ES-I3 (cell line): ENCODE data around the gene THRAP3.

Experiments
- H3K36me3 ChIP-seq: 2 replicates; pipeline ENCODE4 v1.6.1; 2013; ENCODE audit warnings: mild to moderate bottlenecking, low read length, control low read depth, moderate library complexity; ENCODE audit not compliant: insufficient read depth
- H3K4me1 ChIP-seq: 2 replicates; pipeline ENCODE4 v1.6.1; 2013; ENCODE audit warnings: mild to moderate bottlenecking, control low read depth, low read length; ENCODE audit not compliant: insufficient read depth
- H3K9ac ChIP-seq: 2 replicates; pipeline ENCODE4 v1.6.1; 2013; ENCODE audit warnings: low read depth, mild to moderate bottlenecking, low read length, moderate library complexity
- H3K9me3 ChIP-seq: 2 replicates; pipeline ENCODE4 v1.6.1; 2013; ENCODE audit warnings: mild to moderate bottlenecking, low read length, moderate library complexity; ENCODE audit not compliant: control insufficient read depth, insufficient read depth

The THRAP3 gene

DNA sequence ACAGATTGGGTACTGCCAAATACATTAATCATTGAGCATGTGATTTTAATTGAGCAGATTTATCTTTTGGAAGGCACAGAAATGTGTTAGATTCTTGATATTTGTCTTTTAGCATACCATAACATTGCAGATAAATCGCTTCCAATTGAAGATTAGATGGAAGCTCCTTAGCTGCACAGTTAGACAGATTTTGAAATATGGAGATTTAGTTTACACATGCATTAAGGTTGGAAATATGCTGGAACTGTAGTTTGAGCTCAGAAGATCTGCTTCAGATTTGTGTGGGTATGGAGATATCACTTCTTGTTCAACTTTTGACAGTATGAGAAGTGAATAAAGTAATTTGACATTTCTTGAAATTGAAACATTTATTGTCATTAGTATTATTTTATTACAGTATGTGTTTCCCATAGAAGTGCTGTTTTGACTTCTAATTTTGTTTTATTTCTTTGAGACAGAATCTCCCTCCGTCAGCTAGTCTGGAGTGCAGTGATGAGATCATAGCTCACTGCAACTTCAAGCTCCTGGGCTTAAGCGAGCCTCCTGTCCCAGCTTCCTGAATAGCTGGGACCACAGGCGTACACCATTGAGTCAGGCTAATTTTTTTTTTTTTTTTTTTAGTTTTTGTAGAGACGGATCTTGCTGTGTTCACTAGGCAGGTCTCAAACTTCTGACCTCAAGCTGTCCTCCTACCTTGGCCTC is 29.1 kb downstream of the THRAP3 start:
- Histone ChIP-seq H3K36me3 (peaks cover 4% of the 10 kb centered on the region), H3K9ac (no peak overlapping the region), H3K9me3 (no peaks in the 10 kb centered on the region), H3K4me1 (no peaks in the 10 kb centered on the region; the same call in 1 of the 2 replicates)

DNA sequence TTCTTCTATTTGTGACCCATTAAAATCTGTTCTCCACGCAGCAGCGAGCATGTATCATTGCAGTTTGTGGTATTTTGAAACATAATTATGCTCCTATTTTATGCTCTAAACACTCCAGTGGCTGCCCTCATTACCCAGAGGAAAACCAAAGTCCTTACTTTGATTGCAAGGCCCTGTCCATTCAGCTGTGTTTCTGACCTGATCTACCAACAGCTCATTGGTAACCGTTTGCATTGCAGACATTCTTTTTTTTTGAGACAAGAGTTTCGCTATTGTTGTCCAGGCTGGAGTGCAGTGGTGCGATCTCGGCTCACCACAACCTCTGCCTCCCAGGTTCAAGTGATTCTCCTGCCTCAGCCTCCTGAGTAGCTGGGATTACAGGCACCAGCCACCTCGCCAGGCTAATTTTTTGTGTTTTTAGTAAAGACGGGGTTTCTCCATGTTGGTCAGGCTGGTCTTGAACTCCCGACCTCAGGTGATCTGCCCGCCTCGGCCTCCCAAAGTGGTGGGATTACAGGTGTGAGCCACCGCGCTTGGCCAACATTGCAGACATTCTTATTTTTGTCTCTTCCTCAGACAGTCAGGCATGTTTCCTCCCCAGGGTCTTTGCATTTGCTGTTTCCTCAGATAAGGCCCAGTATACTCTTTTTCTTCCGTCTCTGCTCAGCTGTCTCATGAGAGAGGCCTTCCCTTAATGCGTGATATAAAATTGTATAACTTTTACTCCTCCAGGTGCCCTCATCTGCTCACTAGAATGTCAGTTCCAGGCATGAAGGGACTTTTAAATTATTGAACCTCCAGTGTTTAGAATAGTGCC is 32.5 kb downstream of the THRAP3 start:
- H3K9me3 ChIP-seq: no peaks in the 10 kb centered on the region
- H3K4me1 ChIP-seq: no peaks in the 10 kb centered on the region; the same call in 1 of the 2 replicates
- peaks cover 12% of the 10 kb centered on the region for H3K36me3 ChIP-seq
- H3K9ac ChIP-seq: no peak overlapping the region

DNA sequence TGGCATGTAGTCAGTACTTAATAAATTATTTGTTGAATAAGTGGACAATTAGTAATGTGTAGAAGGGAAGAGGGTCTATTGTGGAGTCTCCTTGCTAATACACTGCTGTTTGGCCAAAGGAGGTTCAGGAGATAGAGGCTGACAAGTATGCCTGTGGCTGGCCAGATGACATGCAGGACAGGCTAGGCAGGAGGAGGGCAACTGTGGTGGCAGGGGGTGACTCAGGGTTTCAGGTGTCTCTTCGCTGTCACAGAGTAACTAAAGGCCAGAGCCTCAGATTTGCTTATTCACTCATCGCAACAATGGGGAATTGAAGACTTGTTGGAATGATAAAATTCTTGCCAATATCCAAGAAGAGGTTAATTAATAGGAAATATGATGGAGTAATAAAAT is 33.1 kb downstream of the THRAP3 start:
- Histone ChIP-seq H3K9ac (no peak overlapping the region), H3K36me3 (peaks cover 12% of the 10 kb centered on the region), H3K9me3 (no peaks in the 10 kb centered on the region), H3K4me1 (no peaks in the 10 kb centered on the region; the same call in 1 of the 2 replicates)

DNA sequence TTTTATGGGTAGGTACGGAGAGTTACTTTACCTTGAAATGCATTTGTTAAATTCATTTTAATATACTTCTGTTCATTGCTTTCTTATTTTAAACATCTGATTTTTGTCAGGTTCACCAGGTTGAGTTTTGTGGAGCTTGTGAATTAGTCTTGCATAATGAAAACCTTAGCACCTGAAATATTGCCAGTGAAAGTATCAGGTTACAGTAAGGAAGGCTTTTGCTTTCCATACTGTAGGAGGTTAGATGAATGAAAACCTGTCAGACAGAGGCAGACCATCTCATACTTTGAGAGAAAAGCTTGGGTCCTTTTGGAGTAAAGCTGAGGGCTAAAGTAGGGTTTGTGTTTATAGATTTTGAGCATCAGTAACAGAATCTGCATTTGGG is 34.7 kb downstream of the THRAP3 start:
- no peaks in the 10 kb centered on the region for H3K9me3 ChIP-seq
- peaks cover 7% of the 10 kb centered on the region; the same call in 1 of the 2 replicates for H3K36me3 ChIP-seq
- H3K9ac ChIP-seq: no peak overlapping the region
- H3K4me1 ChIP-seq: no peaks in the 10 kb centered on the region

DNA sequence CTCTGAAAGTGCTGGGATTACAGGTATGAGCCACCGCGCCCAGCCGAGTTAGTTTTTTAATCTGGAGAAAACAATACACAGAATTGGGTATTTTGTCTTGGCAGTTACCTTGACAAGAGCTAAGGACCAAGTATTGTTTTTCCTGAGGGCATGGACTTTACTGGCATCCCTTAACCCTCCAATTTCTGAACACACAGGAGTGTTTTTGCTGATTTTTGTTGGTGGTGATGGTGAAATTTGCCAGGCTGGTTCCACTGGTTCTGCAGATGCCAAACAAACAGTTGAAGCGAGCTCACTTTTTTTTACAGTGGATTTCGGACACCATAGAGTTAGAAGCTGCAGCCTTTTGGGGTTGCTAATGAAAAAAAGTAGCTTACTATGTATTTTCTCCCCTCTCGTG is 44.7 kb downstream of the THRAP3 start:
- Histone ChIP-seq H3K9me3 (no peaks in the 10 kb centered on the region), H3K9ac (no peak overlapping the region), H3K36me3 (peaks cover 16% of the 10 kb centered on the region; the same call in 1 of the 2 replicates), H3K4me1 (no peaks in the 10 kb centered on the region)

DNA sequence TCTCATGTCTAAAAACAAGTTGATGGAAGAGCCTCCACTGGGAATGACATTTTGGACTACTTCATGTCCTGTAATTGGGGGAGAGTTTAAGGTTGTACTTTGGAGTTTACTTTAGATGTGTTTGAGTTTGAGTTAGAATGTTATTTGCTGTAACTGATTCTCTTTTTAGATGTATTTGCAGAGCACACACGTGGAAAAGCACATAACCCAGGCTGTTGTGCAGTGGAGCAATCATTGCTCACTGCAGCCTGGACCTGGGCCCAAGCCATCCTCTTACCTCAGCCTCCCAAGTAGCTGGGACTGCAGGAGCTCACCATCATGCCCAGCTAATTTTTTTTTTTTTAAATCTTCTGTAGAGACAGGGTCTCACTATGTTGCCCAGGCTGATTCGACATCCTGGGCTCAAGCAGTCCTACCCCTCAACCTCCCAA is 45.2 kb downstream of the THRAP3 start:
- no peaks in the 10 kb centered on the region for H3K4me1 ChIP-seq
- peaks cover 16% of the 10 kb centered on the region; the same call in 1 of the 2 replicates for H3K36me3 ChIP-seq

DNA sequence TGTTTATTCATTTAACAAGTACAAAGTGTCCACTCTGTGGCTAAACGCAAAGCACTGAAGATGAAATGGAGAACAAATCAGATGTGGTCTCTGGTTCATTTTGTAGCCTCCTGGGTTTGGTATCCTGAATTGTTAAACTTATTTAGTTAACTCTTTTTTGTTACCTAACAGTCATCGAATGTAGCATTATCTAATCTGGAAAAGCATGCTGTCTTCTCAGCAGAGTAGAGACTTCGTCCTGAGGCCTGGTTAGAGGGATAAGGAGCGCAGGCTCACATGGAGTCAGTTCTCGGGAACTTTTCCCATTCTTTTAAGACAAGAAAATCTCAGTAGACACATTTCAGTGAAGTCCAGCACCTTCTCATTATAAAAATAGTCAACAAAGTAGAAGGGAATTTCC is 48.8 kb downstream of the THRAP3 start:
- H3K4me1 ChIP-seq: no peaks in the 10 kb centered on the region
- peaks cover 11% of the 10 kb centered on the region for H3K36me3 ChIP-seq
- H3K9ac ChIP-seq: no peak overlapping the region
- H3K9me3 ChIP-seq: no peaks in the 10 kb centered on the region

More for the DNA sequence above, 45.2 kb downstream of the THRAP3 start:
- Histone ChIP-seq H3K9ac (no peak overlapping the region), H3K9me3 (no peaks in the 10 kb centered on the region)

DNA sequence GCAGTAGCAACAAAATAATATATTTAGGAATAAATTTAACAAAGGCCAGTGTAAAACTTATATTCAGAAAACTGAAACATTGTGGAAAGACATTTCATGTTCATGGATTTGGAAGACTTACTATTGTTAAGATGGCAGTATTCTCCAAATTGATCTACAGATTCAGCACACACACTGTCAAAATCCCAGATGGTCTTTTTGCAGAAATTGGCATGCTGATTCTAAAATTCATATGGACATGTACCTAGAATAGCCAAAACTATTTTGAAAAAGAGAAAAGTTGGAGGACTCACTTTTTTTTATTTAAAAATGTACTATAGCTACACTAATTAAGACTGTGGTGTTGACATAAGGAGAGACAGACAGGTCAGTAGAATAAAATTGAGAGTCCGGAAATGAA is 50.0 kb downstream of the THRAP3 start:
- Histone ChIP-seq H3K36me3 (peaks cover 8% of the 10 kb centered on the region), H3K4me1 (no peaks in the 10 kb centered on the region), H3K9ac (no peak overlapping the region), H3K9me3 (no peaks in the 10 kb centered on the region)

DNA sequence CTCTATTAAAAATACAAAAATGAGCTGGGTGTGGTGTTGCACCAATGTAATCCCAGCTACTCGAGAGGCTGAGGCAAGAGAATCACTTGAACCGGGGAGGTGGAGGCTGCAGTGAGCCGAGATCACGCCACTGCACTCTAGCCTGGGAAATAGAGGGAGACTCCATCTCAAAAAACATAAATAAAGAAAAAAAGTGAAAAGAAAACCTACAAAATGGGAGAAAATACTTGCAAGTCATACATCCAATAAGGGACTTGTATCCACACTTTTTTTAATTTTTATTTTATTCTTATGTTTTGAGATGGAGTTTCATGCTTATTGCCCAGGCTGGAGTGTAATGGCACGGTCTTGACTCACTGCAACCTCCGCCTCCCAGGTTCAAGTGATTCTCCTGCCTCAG is 52.4 kb downstream of the THRAP3 start:
- Histone ChIP-seq H3K4me1 (no peaks in the 10 kb centered on the region), H3K9me3 (no peaks in the 10 kb centered on the region), H3K9ac (no peak overlapping the region), H3K36me3 (peaks cover 5% of the 10 kb centered on the region)

DNA sequence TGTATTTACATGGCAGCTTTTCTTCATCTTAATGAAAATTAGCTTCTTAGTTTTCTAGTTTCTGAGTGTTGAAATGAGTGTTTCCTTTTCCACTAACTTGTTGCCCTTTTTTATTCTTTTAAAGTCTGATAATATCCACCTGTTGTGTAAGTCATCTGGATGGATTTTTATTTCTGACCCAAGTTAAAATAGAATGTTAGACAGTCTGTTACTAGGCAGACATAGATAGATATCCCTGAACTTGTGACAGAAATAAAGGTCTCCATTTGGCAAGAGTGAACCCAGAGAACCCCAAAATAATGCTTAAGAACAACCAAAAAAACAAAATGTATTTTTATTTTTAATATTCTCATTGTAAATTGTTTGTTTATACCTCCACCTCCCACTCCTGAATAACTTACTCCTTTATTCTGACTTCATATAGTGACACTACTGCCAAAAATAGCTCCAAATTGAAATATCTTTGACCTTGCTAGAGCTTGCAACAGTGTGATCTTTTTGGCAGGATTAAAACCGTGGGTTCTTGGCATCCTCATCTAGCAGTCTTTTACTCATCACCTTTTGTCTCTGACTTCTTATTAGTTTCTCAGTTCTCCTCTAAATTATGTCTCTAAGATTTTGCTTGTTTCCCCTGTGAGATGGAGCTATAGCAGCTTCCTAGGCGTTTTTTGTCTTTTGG is 55.0 kb downstream of the THRAP3 start:
- no peaks in the 10 kb centered on the region; the same call in 1 of the 2 replicates for H3K36me3 ChIP-seq
- no peak overlapping the region for H3K9ac ChIP-seq
- no peaks in the 10 kb centered on the region for H3K9me3 ChIP-seq
- H3K4me1 ChIP-seq: no peaks in the 10 kb centered on the region

DNA sequence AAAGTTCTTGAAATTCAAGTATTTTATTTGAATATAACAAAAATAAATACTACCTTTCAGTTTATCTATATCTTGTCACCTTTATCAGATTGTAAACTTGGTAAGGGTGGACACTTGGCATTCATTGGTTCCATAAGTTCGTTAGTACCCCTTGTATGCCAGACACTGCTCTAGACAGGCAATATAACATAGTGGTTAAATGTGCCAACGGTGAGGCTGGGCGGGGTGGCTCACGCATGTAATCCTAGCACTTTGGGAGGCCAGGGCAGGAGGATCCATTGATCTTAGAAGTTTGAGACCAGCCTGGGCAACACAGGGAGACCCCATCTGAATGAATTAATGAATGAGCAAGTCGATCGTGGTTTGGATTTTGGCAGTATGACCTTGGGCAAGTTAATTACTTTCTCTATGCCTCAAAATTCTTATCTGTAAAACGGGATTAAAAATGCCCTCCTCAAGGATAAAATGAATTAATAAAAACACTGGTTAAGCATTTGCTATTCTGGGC is 55.6 kb downstream of the THRAP3 start:
- H3K36me3 ChIP-seq: no peaks in the 10 kb centered on the region; the same call in 1 of the 2 replicates
- no peak overlapping the region for H3K9ac ChIP-seq
- H3K4me1 ChIP-seq: no peaks in the 10 kb centered on the region
- no peaks in the 10 kb centered on the region for H3K9me3 ChIP-seq

DNA sequence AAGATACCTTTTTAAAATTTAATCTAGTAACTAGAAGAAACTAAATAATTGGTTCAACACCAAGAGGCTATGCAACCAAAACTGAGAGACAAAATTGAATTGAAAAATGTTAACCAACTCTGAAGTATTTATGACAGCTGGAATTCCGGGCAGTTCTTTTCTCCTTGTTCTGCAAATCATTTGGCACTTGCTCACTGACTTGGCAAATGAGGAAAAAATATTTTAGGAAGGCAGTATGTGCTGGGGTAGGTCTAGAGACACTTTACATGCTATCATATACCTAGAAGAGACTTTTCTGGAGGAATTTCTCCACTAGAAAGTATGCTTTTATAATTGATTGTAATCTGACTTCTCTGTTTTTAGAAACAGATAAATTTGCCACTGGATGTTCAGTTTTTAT is 59.8 kb downstream of the THRAP3 start:
- Histone ChIP-seq H3K9me3 (no peaks in the 10 kb centered on the region), H3K9ac (no peak overlapping the region), H3K36me3 (peaks cover 29% of the 10 kb centered on the region), H3K4me1 (no peaks in the 10 kb centered on the region)

DNA sequence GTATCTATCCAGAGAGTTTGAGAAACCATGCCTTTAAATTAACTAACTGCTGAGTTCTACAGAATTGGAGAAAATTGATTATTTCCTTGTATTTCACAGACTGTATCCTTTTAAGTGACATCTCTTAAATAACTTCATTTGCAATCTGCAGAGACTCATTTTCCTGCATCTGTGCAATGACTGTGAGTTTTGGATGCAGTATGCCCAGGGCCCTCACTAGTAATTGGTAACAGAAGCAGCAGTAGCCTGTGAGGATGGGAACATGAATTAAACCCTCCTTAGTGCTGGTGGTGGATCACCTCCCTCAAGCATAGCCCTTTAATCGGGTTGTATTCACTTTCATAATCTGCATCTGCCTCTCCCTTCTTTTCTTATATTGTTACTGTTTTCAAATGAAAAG is 60.3 kb downstream of the THRAP3 start:
- Histone ChIP-seq H3K9me3 (no peaks in the 10 kb centered on the region), H3K36me3 (peaks cover 32% of the 10 kb centered on the region), H3K9ac (no peak overlapping the region), H3K4me1 (no peaks in the 10 kb centered on the region)

DNA sequence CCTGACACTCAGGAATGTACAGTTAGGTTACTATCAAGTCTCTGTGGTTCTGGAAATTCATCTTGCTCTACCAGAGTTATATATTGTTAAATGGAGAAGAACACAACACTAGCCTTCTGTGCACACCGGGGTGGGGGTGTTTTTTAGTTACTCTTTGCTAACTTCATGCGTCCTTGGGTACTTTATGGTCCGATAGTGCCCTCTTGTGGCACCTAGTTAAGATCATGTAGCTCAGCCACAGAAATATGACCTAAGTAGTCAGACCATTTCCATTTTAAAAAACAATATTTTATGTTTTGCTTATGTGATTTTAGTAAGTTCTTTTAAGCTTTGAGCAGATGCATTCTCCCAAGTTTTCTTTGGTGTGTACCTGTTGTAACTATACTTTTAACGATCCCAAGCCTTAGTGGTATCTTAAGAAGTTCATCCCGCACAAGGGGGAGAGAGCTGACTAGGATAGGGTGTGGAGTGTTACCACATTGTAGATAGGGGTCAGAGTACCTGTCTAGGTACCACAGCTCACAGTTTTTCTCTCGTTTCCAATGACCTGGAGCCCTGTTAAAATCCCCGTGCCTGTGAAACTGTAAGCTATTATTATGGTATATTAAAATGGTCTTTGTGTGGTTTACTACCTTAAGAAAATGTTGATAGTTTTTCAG is 61.3 kb downstream of the THRAP3 start:
- H3K36me3 ChIP-seq: peaks cover 36% of the 10 kb centered on the region
- no peak overlapping the region for H3K9ac ChIP-seq
- no peaks in the 10 kb centered on the region for H3K9me3 ChIP-seq
- no peaks in the 10 kb centered on the region for H3K4me1 ChIP-seq
